Astrocyte (in vitro differentiated cells and primary cell): ENCODE results near the gene TMTC1.

ENCODE experiments used
- CTCF ChIP-seq: IDR thresholded peaks from 2 replicates; pipeline ENCODE4 v1.5.1; 2011; ENCODE audit warnings: low read depth, mild to moderate bottlenecking, inconsistent platforms, low read length, moderate library complexity; ENCODE audit not compliant: insufficient read depth
- EZH2 ChIP-seq: IDR thresholded peaks from 2 replicates; pipeline ENCODE4 v1.6.1; 2012; ENCODE audit warnings: mild to moderate bottlenecking, low read length, inconsistent platforms; ENCODE audit not compliant: insufficient read depth

- TF ChIP-seq CTCF (no peak), EZH2 (no peak)
Measured at GRCh38 chr12:29650371-29650770, 133.4 kb downstream of the TMTC1 start.
